GM12878 (cell line): ENCODE measurements around the gene AFAP1L2.

ENCODE experiments used
- CTCF ChIP-seq, 3 experiments: IDR thresholded peaks in 2 of 3; conservative IDR thresholded peaks in 1 of 3; 2 replicates each; pipeline ENCODE4 v1.5.1; 2011; ENCODE audit warnings: low read depth in 3 of 3, low read length in 3 of 3, mild to moderate bottlenecking in 3 of 3, control low read depth in 2 of 3, moderate library complexity in 2 of 3, inconsistent platforms in 1 of 3, mixed read lengths in 1 of 3; ENCODE audit not compliant: control insufficient read depth in 2 of 3, insufficient read depth in 1 of 3; ENCODE audit errors: extremely low read depth in 1 of 3
- ETV6 ChIP-seq, 2 experiments: fragments of 450-650 bp in 1 of 2; IDR thresholded peaks in 1 of 2; conservative IDR thresholded peaks in 1 of 2; 2 replicates each; pipeline ENCODE4 v1.6.1; 2014; ENCODE audit warnings: antibody characterized with exemption in 1 of 2, borderline replicate concordance in 1 of 2, low read depth in 1 of 2, mild to moderate bottlenecking in 1 of 2, moderate library complexity in 1 of 2
- EZH2 ChIP-seq: IDR thresholded peaks from 2 replicates; pipeline ENCODE4 v1.6.1; 2012; ENCODE audit warnings: low read depth, mild to moderate bottlenecking, control low read depth, inconsistent platforms, low read length, borderline replicate concordance; ENCODE audit not compliant: control insufficient read depth
- FOXM1 ChIP-seq: IDR thresholded peaks from 2 replicates; pipeline ENCODE4 v1.6.1; 2012; ENCODE audit warnings: low read depth, mild to moderate bottlenecking, inconsistent platforms, low read length, moderate library complexity
- MXI1 ChIP-seq: fragments of 150-350 bp; IDR thresholded peaks from 2 replicates; pipeline ENCODE4 v1.6.1; 2011; ENCODE audit warnings: low read depth, mild to moderate bottlenecking, inconsistent platforms, low read length, improper control_type of control experiment
- SIN3A ChIP-seq: IDR thresholded peaks from 2 replicates; pipeline ENCODE4 v1.6.1; 2012; ENCODE audit warnings: low read depth, low read length, improper control_type of control experiment
- SPI1 ChIP-seq: IDR thresholded peaks from 2 replicates; pipeline ENCODE4 v1.6.1; 2011; ENCODE audit warnings: low read depth, mild to moderate bottlenecking, low read length, moderate library complexity, borderline replicate concordance; ENCODE audit not compliant: insufficient read depth
- SRF ChIP-seq, 2 experiments: IDR thresholded peaks; 2 replicates each; pipeline ENCODE4 v1.6.1; 2011; ENCODE audit warnings: low read depth in 2 of 2, low read length in 2 of 2, mild to moderate bottlenecking in 1 of 2, moderate library complexity in 1 of 2
- TAF1 ChIP-seq: IDR thresholded peaks from 2 replicates; pipeline ENCODE4 v1.6.1; 2011; ENCODE audit warnings: mild to moderate bottlenecking, low read depth, low read length, borderline replicate concordance

- TF ChIP-seq ETV6 (conservative IDR thresholded peaks at IDR 0.05 in 1 of 2, IDR thresholded peaks at IDR 0.05 in 1 of 2; ENCODE audit: borderline replicate concordance in 1 of 2, low read depth in 1 of 2) (no peak), EZH2 (no peak), SPI1 (no peak), FOXM1 (no peak), SIN3A (no peak), CTCF (IDR thresholded peaks at IDR 0.05 in 2 of 3, conservative IDR thresholded peaks at IDR 0.05 in 1 of 3; ENCODE audit: control insufficient read depth in 2 of 3, extremely low read depth in 1 of 3, insufficient read depth in 1 of 3, low read depth in 3 of 3, low read length in 3 of 3) (no peak), TAF1 (no peak), SRF (IDR thresholded peaks at IDR 0.05; ENCODE audit: low read depth in 2 of 2, low read length in 2 of 2) (no peak), MXI1 (no peak)
Measured at GRCh38 chr10:114313866-114314265, 90.4 kb downstream of the AFAP1L2 start.
